ENCODE data around the gene SEC14L2.

The SEC14L2 gene

DNA sequence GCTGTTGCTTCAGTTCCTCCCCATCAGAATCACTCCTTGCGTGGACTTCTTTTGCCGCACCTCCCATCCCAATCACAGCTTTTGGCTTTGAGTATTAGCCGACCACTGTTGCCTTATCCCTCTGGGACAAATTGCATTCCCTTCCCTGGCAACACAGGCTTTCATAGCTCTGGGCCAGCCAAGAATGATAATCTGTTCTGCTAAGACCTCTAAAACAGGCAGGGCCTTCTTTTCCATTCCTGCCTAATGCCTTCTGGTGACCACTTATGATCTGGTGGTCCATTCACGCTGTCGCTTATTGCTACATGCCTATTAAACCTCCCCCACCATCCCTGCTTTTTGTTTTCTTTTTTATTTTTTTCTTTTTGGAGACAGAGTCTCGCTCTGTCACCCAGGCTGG, 9.6 kb downstream of the SEC14L2 start:
- peaks cover 5% of the 10 kb centered on the region; the same call in 1 of the 2 replicates for H3K36me3 ChIP-seq (ENCODE audit: insufficient read depth, low read length)

DNA sequence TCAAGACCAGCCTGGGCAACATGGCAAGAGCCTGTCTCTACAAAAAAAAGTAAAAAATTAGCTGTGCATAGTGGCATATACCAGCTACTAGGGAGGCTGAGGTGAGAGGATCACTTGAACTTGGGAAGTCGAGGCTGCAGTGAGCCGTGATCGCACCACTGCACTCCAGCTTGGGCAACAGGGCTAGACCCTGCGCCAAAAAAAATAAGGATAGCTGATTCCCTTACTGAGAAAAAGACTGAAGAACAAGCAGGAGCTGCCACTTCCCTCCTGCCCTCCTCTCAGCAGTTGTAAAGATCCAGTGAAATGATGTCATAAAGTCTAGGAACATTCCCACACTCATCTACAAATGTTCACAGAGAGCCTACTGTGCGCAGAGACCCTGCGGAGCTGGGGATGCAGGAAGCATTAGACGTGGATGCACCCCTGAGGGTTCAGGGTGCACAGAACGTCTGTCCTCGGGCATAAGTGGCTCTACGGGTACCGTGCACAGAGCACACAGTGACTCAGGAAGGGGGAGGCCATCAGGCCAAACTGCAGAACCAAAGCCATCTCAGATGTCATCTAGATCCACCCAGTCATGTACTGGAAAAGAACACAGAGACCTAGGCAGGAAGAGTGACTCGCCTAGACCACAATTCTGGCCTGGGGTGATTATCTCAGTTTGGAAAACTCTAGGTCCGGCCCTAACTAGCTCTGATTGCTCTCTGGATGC, 11.7 kb downstream of the SEC14L2 start:
- H3K36me3 ChIP-seq (ENCODE audit: insufficient read depth, low read length), result peaks cover 5% of the 10 kb centered on the region
- H3K9ac ChIP-seq (ENCODE audit: low read depth, low read length), result no peak overlapping the region
- H3K9me3 ChIP-seq (ENCODE audit: control insufficient read depth, insufficient read depth, low read length), result no peaks in the 10 kb centered on the region
- H3K4me1 ChIP-seq (ENCODE audit: insufficient read depth, low read length), result no peaks in the 10 kb centered on the region

More for the DNA sequence above, 9.6 kb downstream of the SEC14L2 start:
- Histone ChIP-seq H3K4me1 (ENCODE audit: insufficient read depth, low read length) (peaks cover 6% of the 10 kb centered on the region), H3K9ac (ENCODE audit: low read depth, low read length) (no peak overlapping the region), H3K9me3 (ENCODE audit: control insufficient read depth, insufficient read depth, low read length) (no peaks in the 10 kb centered on the region)

DNA sequence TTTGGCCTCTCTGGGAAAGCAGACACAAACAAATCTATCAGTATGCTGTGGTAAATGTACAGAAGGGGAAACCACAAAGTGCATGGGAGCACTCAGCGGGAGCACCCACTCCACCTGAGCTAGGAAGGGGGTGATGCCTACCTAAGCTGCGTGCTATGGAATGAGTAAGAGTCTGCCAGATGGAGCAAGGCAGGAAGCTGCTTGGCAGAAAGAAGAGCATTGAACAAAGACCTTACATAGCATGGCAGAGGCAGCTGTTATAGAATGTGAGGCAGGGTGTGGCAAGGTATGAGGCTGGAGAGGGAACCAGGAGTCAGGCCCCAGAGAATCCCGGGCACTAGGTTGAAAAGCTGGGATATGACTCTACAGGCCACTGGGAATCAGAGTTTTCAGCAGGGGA, 15.0 kb downstream of the SEC14L2 start:
- Histone ChIP-seq H3K36me3 (ENCODE audit: insufficient read depth, low read length) (peaks cover 14% of the 10 kb centered on the region), H3K4me1 (ENCODE audit: insufficient read depth, low read length) (no peaks in the 10 kb centered on the region), H3K9ac (ENCODE audit: low read depth, low read length) (no peak overlapping the region), H3K9me3 (ENCODE audit: control insufficient read depth, insufficient read depth, low read length) (no peaks in the 10 kb centered on the region)

DNA sequence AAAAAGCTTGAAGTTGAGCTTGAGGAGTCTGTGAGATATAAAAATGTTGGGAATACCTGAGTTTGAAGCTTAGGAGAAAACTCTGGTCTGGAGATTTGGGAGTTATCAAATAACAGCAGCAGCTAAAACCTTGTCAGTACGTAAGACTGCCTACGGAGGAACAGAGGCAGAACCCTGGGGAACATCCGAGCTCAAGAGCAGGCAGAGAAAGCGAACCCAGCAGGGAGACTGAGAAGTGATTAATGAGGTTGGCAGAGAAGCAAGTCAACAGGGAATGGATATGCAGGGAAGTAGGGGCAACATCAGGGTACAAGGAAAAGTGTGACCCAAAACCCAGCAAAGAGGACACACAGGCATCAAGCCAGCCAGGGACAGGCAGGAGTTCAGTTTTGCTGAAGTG, 16.2 kb downstream of the SEC14L2 start:
- Histone ChIP-seq H3K4me1 (ENCODE audit: insufficient read depth, low read length) (no peaks in the 10 kb centered on the region), H3K9ac (ENCODE audit: low read depth, low read length) (no peak overlapping the region), H3K9me3 (ENCODE audit: control insufficient read depth, insufficient read depth, low read length) (no peaks in the 10 kb centered on the region), H3K36me3 (ENCODE audit: insufficient read depth, low read length) (peaks cover 11% of the 10 kb centered on the region)

DNA sequence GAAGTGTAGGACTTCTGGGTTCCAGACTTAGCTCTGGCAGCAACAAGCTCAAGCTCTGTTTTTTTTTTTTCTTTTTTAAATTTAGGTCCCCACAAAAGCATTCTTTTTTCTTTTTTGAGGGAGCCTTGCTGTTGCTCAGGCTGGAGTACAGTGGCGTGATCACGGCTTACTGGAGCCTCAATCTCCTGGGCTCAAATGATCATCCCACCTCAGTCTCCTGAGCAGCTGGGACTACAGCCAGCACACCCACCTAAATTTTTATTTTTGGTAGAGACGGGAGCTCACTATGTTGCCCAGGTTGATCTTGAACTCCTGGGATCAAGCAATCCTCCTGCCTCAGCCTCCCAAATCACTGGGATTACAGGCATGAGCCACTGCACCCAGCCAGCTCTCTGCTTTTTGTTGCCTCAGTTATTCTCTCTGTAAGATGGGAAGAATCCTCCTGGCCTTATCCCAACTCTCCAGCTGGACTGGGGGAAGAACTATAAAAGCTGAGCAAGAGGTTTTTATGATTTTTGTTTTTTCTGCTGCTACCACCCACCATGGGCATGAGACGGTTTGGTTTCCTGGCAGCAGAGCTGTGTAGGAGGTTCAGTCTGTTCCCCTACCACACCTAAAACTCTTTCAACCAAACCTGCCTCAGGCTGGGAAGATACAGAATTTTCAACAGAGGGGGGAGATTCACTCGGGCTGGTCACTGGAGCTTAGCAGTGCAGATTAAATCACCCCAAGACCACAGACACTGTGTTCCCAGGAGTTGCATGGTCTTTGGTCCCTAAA, 17.1 kb downstream of the SEC14L2 start:
- Histone ChIP-seq H3K9me3 (ENCODE audit: control insufficient read depth, insufficient read depth, low read length) (no peaks in the 10 kb centered on the region), H3K36me3 (ENCODE audit: insufficient read depth, low read length) (peaks cover 13% of the 10 kb centered on the region), H3K4me1 (ENCODE audit: insufficient read depth, low read length) (no peaks in the 10 kb centered on the region), H3K9ac (ENCODE audit: low read depth, low read length) (no peak overlapping the region)

DNA sequence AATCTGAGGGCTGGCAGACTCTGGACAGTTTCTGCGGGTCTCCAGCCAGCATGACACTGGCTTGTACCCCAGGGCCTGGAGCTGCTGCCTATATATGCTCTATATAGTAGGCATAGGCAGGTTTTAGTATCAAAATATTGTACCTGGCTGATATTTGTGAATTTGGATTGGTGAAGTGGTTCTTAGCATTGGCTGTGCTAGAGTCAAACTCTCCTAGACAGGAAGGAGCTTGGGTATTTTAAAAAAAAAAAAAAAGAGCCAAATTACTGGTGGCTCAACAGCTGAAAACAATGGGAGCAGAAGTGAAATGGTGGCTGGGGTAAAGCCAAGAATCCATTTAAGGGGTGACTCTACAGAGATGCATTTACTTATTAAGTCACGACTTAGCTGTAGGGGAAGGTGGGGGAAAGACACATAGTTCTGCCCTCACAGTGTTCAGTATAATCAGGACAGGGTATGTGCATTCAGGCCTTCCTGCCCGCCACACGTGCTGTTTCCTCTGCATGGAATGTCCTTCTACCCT, 17.8 kb downstream of the SEC14L2 start:
- H3K9me3 ChIP-seq (ENCODE audit: control insufficient read depth, insufficient read depth, low read length), result no peaks in the 10 kb centered on the region
- H3K36me3 ChIP-seq (ENCODE audit: insufficient read depth, low read length), result peaks cover 13% of the 10 kb centered on the region
- no peaks in the 10 kb centered on the region for H3K4me1 ChIP-seq (ENCODE audit: insufficient read depth, low read length)
- no peak overlapping the region for H3K9ac ChIP-seq (ENCODE audit: low read depth, low read length)

DNA sequence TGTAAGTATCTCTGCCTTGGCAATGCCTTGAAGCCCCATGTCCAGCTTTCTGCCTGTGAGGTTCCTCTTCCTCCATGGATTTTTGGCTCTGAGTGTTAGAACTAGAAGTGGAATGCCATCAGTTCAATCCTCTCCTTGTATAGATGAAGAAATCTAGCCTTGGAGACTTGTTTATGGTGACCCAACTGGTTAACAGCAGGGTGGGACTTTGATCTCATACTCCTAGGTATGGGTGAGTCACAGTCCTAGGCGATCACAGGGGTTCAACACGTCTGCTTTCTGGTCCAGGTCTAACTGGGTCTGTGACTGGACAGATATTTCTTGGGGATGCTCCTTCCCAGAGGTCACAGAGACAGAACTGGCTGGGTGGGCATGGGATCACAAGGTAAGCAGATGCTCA, 19.6 kb downstream of the SEC14L2 start:
- Histone ChIP-seq H3K4me1 (ENCODE audit: insufficient read depth, low read length) (no peaks in the 10 kb centered on the region), H3K9me3 (ENCODE audit: control insufficient read depth, insufficient read depth, low read length) (no peaks in the 10 kb centered on the region), H3K36me3 (ENCODE audit: insufficient read depth, low read length) (peaks cover 13% of the 10 kb centered on the region)

DNA sequence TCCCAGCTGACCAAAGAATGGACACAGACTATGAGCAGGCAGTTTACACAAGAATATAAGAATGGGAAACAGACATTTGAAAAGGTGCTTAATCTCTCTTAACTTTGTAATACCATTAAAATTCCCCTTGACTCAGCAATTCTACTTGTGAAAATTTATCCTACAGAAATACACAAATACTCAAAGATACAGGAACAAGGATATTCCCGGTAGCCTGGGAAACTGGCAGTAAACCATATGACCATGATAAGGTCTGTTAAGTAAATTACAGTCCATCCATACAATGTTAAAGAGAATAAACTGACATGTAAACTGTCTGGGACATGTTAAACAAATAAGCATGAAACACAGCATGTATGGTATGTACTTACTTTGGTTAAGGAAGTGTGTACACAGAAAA, 20.0 kb downstream of the SEC14L2 start:
- no peaks in the 10 kb centered on the region for H3K9me3 ChIP-seq (ENCODE audit: control insufficient read depth, insufficient read depth, low read length)
- peaks cover 13% of the 10 kb centered on the region for H3K36me3 ChIP-seq (ENCODE audit: insufficient read depth, low read length)
- peaks cover 4% of the 10 kb centered on the region; the same call in 1 of the 2 replicates for H3K4me1 ChIP-seq (ENCODE audit: insufficient read depth, low read length)
- H3K9ac ChIP-seq (ENCODE audit: low read depth, low read length), result no peak overlapping the region

More for the DNA sequence above, 19.6 kb downstream of the SEC14L2 start:
- H3K9ac ChIP-seq (ENCODE audit: low read depth, low read length), result no peak overlapping the region

- Histone ChIP-seq H3K4me1 (ENCODE audit: insufficient read depth, low read length) (peaks cover 13% of the 10 kb centered on the region), H3K36me3 (ENCODE audit: insufficient read depth, low read length) (peaks cover 13% of the 10 kb centered on the region; the same call in 1 of the 2 replicates), H3K9ac (ENCODE audit: low read depth, low read length) (no peak overlapping the region), H3K9me3 (ENCODE audit: control insufficient read depth, insufficient read depth, low read length) (no peaks in the 10 kb centered on the region)
Observed at GRCh38 chr22:30420347-30421125, 23.7 kb downstream of the SEC14L2 start.

DNA sequence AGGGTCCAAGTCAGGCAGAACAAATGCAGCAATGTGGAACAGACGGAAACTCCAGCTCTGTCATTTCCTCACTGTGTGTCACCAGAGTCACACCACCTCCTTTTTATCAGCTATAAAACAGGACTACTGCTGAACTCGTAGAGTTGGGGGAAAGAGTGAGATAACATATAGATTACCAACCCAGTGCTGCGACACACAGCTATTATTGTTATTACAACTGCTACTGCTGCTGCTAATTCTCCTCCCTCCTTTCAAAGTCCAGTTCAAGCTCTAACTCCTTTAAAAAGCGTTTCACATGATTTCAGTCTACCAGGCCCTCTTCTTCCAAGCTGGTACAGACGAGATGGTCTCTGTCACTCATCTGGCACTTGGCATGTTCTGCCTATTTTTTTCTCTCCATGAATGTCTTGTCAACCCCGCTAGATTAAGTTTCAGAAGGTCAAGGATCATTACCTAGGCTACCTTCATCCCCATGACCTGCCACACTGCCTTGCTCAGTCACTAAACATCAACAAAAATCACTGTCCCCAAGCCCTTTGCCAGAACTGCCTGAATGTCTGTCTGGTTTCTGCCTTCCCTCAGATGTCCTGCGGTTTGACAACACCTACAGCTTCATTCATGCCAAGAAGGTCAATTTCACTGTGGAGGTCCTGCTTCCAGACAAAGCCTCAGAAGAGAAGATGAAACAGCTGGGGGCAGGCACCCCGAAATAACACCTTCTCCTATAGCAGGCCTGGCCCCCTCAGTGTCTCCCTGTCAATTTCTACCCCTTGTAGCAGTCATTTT, 25.1 kb downstream of the SEC14L2 start:
- Histone ChIP-seq H3K9me3 (ENCODE audit: control insufficient read depth, insufficient read depth, low read length) (no peaks in the 10 kb centered on the region), H3K4me1 (ENCODE audit: insufficient read depth, low read length) (peaks cover 13% of the 10 kb centered on the region), H3K36me3 (ENCODE audit: insufficient read depth, low read length) (0 out of 2 replicates have a peak, but pooled peaks cover 3% of the 10 kb centered on the region), H3K9ac (ENCODE audit: low read depth, low read length) (no peak overlapping the region; the same call in 1 of the 2 replicates)

GRCh38 chr22:30422481-30423300, 25.9 kb downstream of the SEC14L2 start:
- H3K36me3 ChIP-seq (ENCODE audit: insufficient read depth, low read length), result 0 out of 2 replicates have a peak, but pooled peaks cover 2% of the 10 kb centered on the region

DNA sequence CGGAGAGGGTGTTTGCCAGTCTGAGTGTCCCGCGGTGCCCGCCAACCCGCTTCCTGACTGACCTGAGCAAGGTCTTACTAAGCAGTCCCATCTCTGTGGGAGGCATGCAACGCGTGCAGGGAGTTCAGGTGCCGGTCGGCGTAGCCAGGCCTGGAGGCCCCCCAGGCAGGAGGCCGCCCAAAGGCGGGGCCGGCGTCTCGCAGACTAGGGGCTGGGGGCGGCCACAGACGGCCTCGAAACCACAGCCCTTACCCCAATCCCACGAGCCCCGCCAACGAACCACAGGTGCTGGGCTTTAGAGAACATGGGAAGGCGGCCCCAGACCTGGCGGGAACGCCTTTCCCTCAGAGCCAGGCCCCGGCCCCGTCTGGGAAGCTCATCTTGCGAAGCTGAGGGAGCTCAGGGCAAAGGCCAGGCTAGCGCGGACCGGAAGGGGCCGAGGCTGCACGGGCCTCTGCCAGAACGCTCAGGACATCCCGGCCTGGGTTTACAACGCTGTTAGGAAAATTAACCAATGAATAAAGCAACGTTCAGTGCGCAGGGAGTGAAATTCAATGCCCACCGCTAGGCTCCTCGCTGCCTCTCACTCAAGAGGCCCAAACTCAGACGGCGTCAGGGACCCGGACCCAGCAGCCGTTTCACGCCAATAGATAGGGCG, 26.6 kb downstream of the SEC14L2 start:
- Histone ChIP-seq H3K9ac (ENCODE audit: low read depth, low read length) (peak overlapping the region; percentile 57), H3K9me3 (ENCODE audit: control insufficient read depth, insufficient read depth, low read length) (no peaks in the 10 kb centered on the region), H3K36me3 (ENCODE audit: insufficient read depth, low read length) (no peaks in the 10 kb centered on the region), H3K4me1 (ENCODE audit: insufficient read depth, low read length) (peaks cover 13% of the 10 kb centered on the region)

More at GRCh38 chr22:30422481-30423300, 25.9 kb downstream of the SEC14L2 start:
- Histone ChIP-seq H3K9ac (ENCODE audit: low read depth, low read length) (peak overlapping the region; percentile 57), H3K4me1 (ENCODE audit: insufficient read depth, low read length) (peaks cover 13% of the 10 kb centered on the region), H3K9me3 (ENCODE audit: control insufficient read depth, insufficient read depth, low read length) (no peaks in the 10 kb centered on the region)
